Central memory CD8-positive, alpha-beta T cell (primary cell): ENCODE data around the gene IFITM2.
"Not testable (repeated sequence)": the region's sequence is repeated elsewhere in the genome, so short reads cannot be mapped to it uniquely, and the experiment has no call there.

ENCODE experiments used
- ATAC-seq: fragments of 150-1000 bp; cut with Tn5 transposase; replicated peaks from 2 replicates; pipeline ENCODE4 v1.10.0; 2022; ENCODE audit warnings: mild to moderate bottlenecking, moderate FRiP score, moderate number of reproducible peaks; ENCODE audit not compliant: poor library complexity, severe bottlenecking; ENCODE audit errors: extremely low read depth
- DNase-seq, 2 donors: peaks; one replicate each; pipeline ENCODE4 v3.0.0; 2021; ENCODE audit warnings: low spot score in 2 of 2
- H3K27ac Mint-ChIP-seq: one replicate; pipeline ENCODE4 v1.8.0; 2022; ENCODE audit warnings: low read depth, mild to moderate bottlenecking, moderate library complexity, mixed read lengths
- H3K27me3 Mint-ChIP-seq: one replicate; pipeline ENCODE4 v1.8.0; 2022; ENCODE audit warnings: mixed read lengths
- H3K36me3 Mint-ChIP-seq: one replicate; pipeline ENCODE4 v1.8.0; 2022; ENCODE audit warnings: mild to moderate bottlenecking, moderate library complexity, mixed read lengths; ENCODE audit not compliant: insufficient read depth
- H3K4me1 Mint-ChIP-seq: one replicate; pipeline ENCODE4 v1.8.0; 2022; ENCODE audit warnings: mixed read lengths
- H3K4me3 Mint-ChIP-seq: one replicate; pipeline ENCODE4 v1.8.0; 2022; ENCODE audit warnings: mild to moderate bottlenecking, moderate library complexity, mixed read lengths
- H3K9me3 Mint-ChIP-seq: one replicate; pipeline ENCODE4 v1.8.0; 2022; ENCODE audit warnings: mixed read lengths

The IFITM2 gene

DNA sequence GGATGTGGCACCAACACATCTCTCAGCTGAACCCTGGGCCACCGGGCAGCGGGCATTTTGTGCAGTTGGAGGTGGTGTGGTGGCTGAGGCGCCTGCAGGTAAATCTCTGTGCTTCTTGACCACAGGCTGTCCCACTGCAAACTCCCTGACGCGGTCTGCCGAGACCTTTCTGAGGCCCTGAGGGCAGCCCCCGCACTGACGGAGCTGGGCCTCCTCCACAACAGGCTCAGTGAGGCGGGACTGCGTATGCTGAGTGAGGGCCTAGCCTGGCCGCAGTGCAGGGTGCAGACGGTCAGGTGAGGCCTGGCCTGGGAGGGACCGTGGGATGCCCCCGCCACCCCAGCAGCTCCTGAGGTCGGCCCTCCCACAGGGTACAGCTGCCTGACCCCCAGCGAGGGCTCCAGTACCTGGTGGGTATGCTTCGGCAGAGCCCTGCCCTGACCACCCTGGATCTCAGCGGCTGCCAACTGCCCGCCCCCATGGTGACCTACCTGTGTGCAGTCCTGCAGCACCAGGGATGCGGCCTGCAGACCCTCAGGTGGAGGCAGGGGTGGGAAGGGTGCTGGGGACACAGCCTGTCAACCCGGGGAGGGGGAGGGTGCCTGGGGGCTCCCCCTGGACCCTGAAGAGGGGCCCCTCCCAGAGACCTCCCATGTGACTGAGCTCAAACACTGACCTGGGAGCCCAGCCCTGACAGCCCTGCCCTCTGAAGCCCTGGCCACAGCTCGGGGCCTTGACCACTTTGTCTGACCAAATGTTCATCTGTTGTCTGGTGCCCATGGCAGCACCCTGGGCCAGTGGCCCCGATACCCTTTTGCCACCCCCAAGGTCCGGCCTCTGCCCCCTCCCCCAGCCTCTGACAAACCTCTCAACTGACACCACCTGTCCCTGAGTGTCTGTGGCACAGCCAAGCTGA, 23.3 kb upstream of the IFITM2 start:
- H3K27me3 Mint-ChIP-seq, result peaks cover 8% of the 10 kb centered on the region
- H3K4me3 Mint-ChIP-seq, result no peak overlapping the region
- ATAC-seq, result no peak
- H3K9me3 Mint-ChIP-seq, result no peaks in the 10 kb centered on the region
- no peak overlapping the region for H3K27ac Mint-ChIP-seq
- H3K4me1 Mint-ChIP-seq, result peaks cover 49% of the 10 kb centered on the region
- no peak for DNase-seq
- peaks cover 25% of the 10 kb centered on the region for H3K36me3 Mint-ChIP-seq

- ATAC-seq (no peak), DNase-seq (no peak)
- Mint-ChIP-seq H3K9me3 (no peaks in the 10 kb centered on the region), H3K27ac (no peak overlapping the region), H3K36me3 (peaks cover 28% of the 10 kb centered on the region), H3K27me3 (peaks cover 8% of the 10 kb centered on the region), H3K4me1 (peaks cover 58% of the 10 kb centered on the region), H3K4me3 (peak overlapping the region; percentile 99)
Measured at GRCh38 chr11:285021-285893, 22.4 kb upstream of the IFITM2 start.

GRCh38 chr11:285894-286220, 21.8 kb upstream of the IFITM2 start:
- peaks cover 8% of the 10 kb centered on the region for H3K27me3 Mint-ChIP-seq
- DNase-seq (no peak), ATAC-seq (no peak)
- H3K4me3 Mint-ChIP-seq, result peak overlapping the region; percentile 99
- no peaks in the 10 kb centered on the region for H3K9me3 Mint-ChIP-seq
- H3K36me3 Mint-ChIP-seq, result peaks cover 28% of the 10 kb centered on the region
- H3K27ac Mint-ChIP-seq, result no peak overlapping the region
- peaks cover 60% of the 10 kb centered on the region for H3K4me1 Mint-ChIP-seq

- not testable (repeated sequence) for DNase-seq, H3K9me3 Mint-ChIP-seq, H3K27me3 Mint-ChIP-seq
- Mint-ChIP-seq H3K36me3 (peaks cover 31% of the 10 kb centered on the region), H3K4me3 (peak overlapping the region; percentile 99), H3K27ac (peak overlapping the region; percentile 97), H3K4me1 (peaks cover 54% of the 10 kb centered on the region)
- peak; percentile 1 for ATAC-seq
Measured at GRCh38 chr11:286977-287820, 20.4 kb upstream of the IFITM2 start.

DNA sequence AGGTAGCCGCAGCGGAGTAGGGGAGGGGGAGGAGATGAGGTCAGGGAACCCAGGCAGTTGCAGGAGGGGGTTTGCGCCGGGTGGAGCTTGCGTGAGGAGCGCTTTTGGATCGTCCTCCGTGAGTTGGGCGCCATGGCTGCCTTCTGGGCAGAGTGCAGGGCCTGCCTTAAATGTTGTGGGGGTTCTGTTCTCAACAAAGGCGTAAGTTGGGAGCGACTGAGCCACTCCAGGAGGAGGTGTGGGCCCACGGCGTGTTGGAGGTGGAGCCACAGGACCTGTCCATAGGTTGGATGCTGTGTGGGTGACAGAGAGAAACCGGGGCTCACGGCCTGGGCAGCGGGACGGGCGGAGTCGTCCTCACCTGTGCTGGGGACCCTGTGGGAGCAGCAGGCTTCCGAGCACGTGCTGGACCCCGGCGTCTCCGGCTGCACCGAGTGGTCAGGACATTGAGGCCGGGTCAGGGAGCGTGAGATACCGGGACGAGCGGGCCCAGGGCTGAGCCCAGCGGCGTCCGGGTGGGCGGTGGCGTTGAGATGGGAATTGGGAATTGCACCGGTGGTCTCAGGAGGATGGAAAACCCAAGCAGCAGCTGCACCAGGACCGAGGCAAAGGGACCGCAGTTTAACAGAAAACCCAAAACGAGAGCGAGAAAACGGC, 19.7 kb upstream of the IFITM2 start:
- peak overlapping the region; percentile 99 for H3K4me3 Mint-ChIP-seq
- peaks cover 46% of the 10 kb centered on the region for H3K4me1 Mint-ChIP-seq
- no peaks in the 10 kb centered on the region for H3K9me3 Mint-ChIP-seq
- no peaks in the 10 kb centered on the region for H3K27me3 Mint-ChIP-seq
- H3K36me3 Mint-ChIP-seq, result peaks cover 31% of the 10 kb centered on the region
- DNase-seq, result no peak
- H3K27ac Mint-ChIP-seq, result peak overlapping the region; percentile 97
- peak; percentile 42 for ATAC-seq

DNA sequence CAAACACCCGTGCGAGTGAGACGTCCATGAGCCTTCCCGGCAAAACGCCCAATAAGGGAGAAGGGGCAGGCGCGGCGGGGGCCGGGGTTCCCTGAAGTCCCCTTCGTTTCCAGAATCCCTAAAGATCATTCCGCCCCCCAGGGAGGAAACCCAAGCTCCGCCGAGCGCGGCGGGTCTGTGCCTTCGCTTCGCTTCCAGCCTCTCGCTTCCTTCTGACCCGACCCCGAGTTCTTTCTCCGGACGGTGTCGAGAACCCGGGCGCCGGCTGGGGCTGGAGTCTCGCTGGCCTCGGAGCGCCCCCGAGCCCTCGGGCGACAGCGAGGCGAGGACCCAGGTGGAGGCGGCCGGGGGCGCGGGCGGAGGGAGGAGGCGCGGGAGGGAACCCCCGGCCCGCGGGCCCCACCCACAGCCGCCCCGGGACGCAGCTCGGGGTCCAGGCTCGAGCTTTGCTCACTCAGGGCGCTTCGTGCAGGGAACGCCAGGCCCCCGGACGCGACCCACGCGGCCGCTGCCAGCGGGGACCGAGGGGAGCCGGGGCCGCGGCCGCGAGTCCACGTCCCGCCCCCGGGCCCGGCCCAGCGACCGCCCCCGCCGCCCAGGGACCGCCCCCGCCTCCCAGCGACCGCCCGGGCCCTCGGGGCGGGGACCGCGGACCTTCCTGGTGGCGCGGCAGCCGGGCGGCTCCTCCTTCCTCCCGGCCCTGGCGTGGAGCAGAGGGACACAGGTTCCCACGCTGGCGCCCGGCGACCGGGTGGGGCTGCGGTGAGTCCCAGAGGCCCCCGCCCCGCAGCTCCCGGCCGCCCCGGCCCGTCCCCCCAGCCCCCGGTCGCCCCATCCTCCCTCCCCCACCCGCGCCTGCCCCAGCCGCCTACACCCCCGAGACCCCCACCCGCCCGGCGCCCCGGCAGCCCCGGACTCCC, 18.9 kb upstream of the IFITM2 start, which contains the start of gene PGGHG:
TSS of gene PGGHG (plus strand) at position 649 of the 920 bp plus-strand sequence. CDS start 691 bp downstream, outside the sequence.
- H3K9me3 Mint-ChIP-seq, result no peaks in the 10 kb centered on the region
- DNase-seq, result no peak
- peaks cover 29% of the 10 kb centered on the region for H3K36me3 Mint-ChIP-seq
- ATAC-seq, result peak; percentile 38
- H3K4me3 Mint-ChIP-seq, result peak within 1 kb of the TSS; percentile 99
- H3K27me3 Mint-ChIP-seq, result no peaks in the 10 kb centered on the region
- peaks cover 40% of the 10 kb centered on the region for H3K4me1 Mint-ChIP-seq
- peak within 1 kb of the TSS; percentile 97 for H3K27ac Mint-ChIP-seq

GRCh38 chr11:289398-289711, 18.3 kb upstream of the IFITM2 start:
- peaks cover 29% of the 10 kb centered on the region for H3K36me3 Mint-ChIP-seq
- peak overlapping the region; percentile 88 for H3K4me3 Mint-ChIP-seq
- H3K4me1 Mint-ChIP-seq, result peaks cover 39% of the 10 kb centered on the region
- H3K27ac Mint-ChIP-seq, result peak overlapping the region; percentile 89
- H3K9me3 Mint-ChIP-seq, result no peaks in the 10 kb centered on the region
- no peaks in the 10 kb centered on the region for H3K27me3 Mint-ChIP-seq
- ATAC-seq (peak; percentile 38), DNase-seq (no peak)

DNA sequence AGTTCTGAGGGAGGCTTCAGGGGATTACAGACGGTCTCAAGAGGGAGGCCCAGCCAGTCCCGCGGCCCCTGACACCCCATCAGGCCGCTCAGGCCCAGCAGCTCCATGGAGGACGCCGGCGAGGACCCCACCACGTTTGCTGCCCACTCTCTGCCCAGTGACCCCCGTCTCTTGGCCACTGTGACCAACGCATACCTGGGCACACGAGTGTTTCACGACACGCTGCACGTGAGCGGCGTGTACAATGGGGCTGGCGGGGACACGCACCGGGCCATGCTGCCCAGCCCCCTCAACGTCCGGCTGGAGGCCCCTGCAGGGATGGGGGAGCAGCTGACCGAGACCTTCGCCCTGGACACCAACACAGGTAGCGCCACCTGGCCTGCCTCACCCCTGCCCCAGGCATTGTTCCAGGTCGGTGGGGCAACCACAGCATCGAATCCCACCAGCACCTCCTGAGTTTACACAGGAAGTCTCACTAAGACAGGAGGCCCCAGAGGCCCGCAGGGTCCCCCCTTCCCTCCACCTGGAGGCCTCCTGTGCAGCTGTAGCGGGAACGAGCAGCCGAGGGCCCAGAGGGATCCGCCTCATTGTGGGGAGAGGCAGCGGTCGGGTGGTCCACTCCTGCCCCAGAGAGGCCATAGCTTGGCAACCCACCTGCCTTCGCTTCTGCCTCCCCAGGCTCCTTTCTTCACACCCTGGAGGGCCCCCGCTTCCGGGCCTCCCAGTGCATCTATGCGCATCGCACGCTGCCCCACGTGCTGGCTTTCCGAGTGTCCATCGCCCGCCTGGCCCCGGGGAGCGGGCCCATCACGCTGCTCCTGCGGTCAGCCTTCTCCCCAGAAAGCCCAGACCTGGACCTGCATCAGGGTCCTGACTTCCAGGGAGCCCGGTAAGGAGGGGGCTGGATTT, 17.6 kb upstream of the IFITM2 start:
- no peaks in the 10 kb centered on the region for H3K27me3 Mint-ChIP-seq
- peak overlapping the region; percentile 89 for H3K27ac Mint-ChIP-seq
- ATAC-seq (peak; percentile 59), DNase-seq (no peak)
- no peaks in the 10 kb centered on the region for H3K9me3 Mint-ChIP-seq
- H3K4me3 Mint-ChIP-seq, result peak overlapping the region; percentile 88
- peaks cover 34% of the 10 kb centered on the region for H3K36me3 Mint-ChIP-seq
- peaks cover 39% of the 10 kb centered on the region for H3K4me1 Mint-ChIP-seq

DNA sequence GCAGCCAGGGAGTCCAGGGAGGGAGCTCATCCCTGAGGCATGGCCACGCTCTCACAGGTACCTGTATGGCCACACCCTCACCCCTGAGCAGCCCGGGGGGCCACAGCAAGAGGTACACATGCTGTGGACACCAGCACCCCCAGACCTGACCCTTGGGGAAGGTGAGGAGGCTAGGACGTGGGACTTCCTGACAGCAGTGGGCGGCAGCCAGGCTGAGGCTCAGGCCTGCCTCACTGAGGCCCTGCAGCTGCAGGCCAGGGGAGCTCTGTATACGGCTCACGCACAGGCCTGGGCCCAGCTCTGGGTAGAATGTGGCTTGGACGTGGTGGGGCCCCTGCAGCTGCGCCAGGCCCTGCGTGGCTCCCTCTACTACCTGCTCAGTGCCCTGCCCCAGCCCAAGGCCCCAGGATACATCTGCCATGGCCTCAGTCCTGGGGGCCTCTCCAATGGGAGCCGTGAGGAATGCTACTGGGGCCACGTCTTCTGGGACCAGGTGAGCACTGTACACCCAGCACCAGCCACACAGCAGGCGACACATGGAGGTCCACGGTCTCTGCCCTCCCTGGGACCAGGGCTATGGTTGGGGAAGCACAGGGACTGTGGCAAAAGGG, 16.9 kb upstream of the IFITM2 start:
- no peak overlapping the region for H3K27ac Mint-ChIP-seq
- ATAC-seq, result no peak
- no peaks in the 10 kb centered on the region for H3K27me3 Mint-ChIP-seq
- peaks cover 39% of the 10 kb centered on the region for H3K4me1 Mint-ChIP-seq
- DNase-seq, result no peak
- peak overlapping the region; percentile 88 for H3K4me3 Mint-ChIP-seq
- H3K9me3 Mint-ChIP-seq, result no peaks in the 10 kb centered on the region
- peaks cover 30% of the 10 kb centered on the region for H3K36me3 Mint-ChIP-seq
